Measurements from ENCODE around the gene CRIP3. TPM values are rescaled to one million over a fixed set of nuclear protein-coding genes. Genes with fewer than 3 reads are reported as not detected.
"Not testable (repeated sequence)": the region's sequence is repeated elsewhere in the genome, so short reads cannot be mapped to it uniquely, and the experiment has no call there.

CRIP3 gene
- total RNA-seq, 4 donors from 2014 or later, result 0.82 to 1.4 TPM; not detected in 2

DNA sequence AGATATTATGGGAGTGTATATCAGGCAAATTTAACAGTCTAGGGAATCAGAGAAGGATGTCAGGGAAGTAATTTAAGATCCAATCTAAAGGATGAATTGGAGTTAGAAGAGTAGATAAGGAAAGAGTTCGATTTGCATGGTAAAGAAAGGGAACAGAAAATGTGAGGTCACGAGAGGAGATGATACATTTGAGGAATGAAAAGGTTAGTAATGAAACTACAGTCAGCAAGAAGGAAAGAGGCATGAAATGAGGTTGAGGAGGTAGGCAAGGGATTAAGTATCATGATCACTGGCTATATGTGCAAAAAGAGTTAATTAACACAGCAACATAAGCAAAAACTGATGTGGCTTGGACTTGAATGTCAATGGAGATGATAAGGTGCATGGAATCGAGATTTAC is 38.4 kb upstream of the CRIP3 start:
- H3K9me3 ChIP-seq, result no peaks in the 10 kb centered on the region
- no peak for TF ChIP-seq EP300 (IDR thresholded peaks at IDR 0.05; ENCODE audit: low read depth)
- TF ChIP-seq, protein P1, sequence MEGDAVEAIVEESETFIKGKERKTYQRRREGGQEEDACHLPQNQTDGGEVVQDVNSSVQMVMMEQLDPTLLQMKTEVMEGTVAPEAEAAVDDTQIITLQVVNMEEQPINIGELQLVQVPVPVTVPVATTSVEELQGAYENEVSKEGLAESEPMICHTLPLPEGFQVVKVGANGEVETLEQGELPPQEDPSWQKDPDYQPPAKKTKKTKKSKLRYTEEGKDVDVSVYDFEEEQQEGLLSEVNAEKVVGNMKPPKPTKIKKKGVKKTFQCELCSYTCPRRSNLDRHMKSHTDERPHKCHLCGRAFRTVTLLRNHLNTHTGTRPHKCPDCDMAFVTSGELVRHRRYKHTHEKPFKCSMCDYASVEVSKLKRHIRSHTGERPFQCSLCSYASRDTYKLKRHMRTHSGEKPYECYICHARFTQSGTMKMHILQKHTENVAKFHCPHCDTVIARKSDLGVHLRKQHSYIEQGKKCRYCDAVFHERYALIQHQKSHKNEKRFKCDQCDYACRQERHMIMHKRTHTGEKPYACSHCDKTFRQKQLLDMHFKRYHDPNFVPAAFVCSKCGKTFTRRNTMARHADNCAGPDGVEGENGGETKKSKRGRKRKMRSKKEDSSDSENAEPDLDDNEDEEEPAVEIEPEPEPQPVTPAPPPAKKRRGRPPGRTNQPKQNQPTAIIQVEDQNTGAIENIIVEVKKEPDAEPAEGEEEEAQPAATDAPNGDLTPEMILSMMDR (IDR thresholded peaks at IDR 0.05), result no peak
- TF ChIP-seq POLR2A (IDR thresholded peaks at IDR 0.05), result no peak
- no peak for TF ChIP-seq POLR2AphosphoS5 (IDR thresholded peaks at IDR 0.05)
- H3K4me1 ChIP-seq, result no peaks in the 10 kb centered on the region
- H3K27ac ChIP-seq, result no peak overlapping the region
- WGBS, 2 donors (ENCODE audit: low coverage in 1 of 2), result 73 to 76% methylated on average over 3 of the region's 3 CpGs
- DNase-seq, result no peak
- no peak overlapping the region for H3K4me3 ChIP-seq
- no peaks in the 10 kb centered on the region for H3K27me3 ChIP-seq
- H3K36me3 ChIP-seq, result peaks cover 0 to 40% (median 15%) of the 10 kb centered on the region in 4 donors
- in situ Hi-C loops (cut with MboI; ENCODE audit: low pct_ligation_motif_present in 1 of 4, low pct_unique_long_range_greater_than_20kb in 1 of 4, low sequenced_read_pairs in 3 of 4), result no loop called here
- intact Hi-C loops (cut with DNase I; ENCODE audit: low total_unique reads), result no loop called here

DNA sequence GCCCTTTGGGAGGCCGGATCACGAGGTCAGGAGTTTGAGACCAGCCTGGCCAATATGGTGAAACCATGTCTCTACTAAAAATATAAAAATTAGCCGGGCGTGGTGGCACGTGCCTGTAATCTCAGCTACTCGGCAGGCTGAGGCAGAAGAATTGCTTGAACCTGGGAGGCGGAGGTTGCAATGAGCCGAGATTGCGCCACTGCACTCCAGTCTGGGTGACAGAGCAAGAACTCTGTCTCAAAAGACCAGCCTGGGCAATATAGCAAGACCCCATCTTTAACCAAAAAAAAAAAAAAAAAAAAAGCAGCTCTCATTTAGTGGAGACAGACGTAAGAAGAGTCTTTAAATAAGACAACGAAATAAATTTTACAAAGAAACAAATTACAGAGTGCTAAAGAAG is 37.6 kb upstream of the CRIP3 start:
- DNase-seq; H3K27me3 ChIP-seq; intact Hi-C loops (cut with DNase I; ENCODE audit: low total_unique reads); in situ Hi-C loops (cut with MboI; ENCODE audit: low pct_ligation_motif_present in 1 of 4, low pct_unique_long_range_greater_than_20kb in 1 of 4, low sequenced_read_pairs in 3 of 4); H3K9me3 ChIP-seq; H3K4me1 ChIP-seq; H3K4me3 ChIP-seq; H3K27ac ChIP-seq: not testable (repeated sequence)
- 94 to 95% methylated on average over 11 of the region's 11 CpGs for WGBS, 2 donors (ENCODE audit: low coverage in 1 of 2)
- peaks cover 0 to 47% (median 17%) of the 10 kb centered on the region in 4 donors for H3K36me3 ChIP-seq

DNA sequence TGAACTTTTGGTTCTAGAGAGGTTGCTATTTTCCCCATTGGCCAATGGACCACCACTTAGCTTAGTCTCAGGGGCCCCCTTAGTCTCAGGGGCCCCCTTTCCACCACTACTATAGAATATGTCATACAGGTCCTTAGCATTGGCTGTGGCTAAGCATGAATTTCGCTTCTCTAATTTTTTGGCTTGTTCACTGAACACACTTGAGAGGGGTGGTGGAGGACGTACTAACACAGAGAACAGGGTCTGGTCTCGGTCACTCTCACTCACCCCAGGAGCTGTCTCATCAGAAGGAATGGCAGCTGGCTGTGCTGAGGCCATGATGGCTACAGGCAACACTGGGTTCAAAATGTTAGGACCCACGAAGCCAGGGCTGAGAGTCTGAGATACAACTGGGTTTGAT is 30.5 kb upstream of the CRIP3 start:
- in situ Hi-C loops (cut with MboI; ENCODE audit: low pct_ligation_motif_present in 1 of 4, low pct_unique_long_range_greater_than_20kb in 1 of 4, low sequenced_read_pairs in 3 of 4), result loop anchor here in 1 of 4 donors (10.0 kb wide), 1 partner anchor 74 kb away; no protein-coding TSS in a partner anchor
- no peak overlapping the region for H3K27ac ChIP-seq
- peaks cover 0 to 23% (median 9%) of the 10 kb centered on the region in 4 donors for H3K4me1 ChIP-seq
- no peak overlapping the region for H3K4me3 ChIP-seq
- H3K36me3 ChIP-seq, result peaks cover 0 to 42% (median 20%) of the 10 kb centered on the region in 4 donors
- no peaks in the 10 kb centered on the region for H3K27me3 ChIP-seq
- DNase-seq, result no peak
- no peaks in the 10 kb centered on the region for H3K9me3 ChIP-seq
- no peak for TF ChIP-seq POLR2A (IDR thresholded peaks at IDR 0.05)
- TF ChIP-seq POLR2AphosphoS5 (IDR thresholded peaks at IDR 0.05), result no peak
- TF ChIP-seq, protein P1 (IDR thresholded peaks at IDR 0.05), result no peak
- no peak for TF ChIP-seq EP300 (IDR thresholded peaks at IDR 0.05; ENCODE audit: low read depth)
- 85% methylated on average over 4 of the region's 4 CpGs; no CpG with 5 or more reads in 1 of the 2 donors for WGBS, 2 donors (ENCODE audit: low coverage in 1 of 2)
- intact Hi-C loops (cut with DNase I; ENCODE audit: low total_unique reads), result no loop called here

DNA sequence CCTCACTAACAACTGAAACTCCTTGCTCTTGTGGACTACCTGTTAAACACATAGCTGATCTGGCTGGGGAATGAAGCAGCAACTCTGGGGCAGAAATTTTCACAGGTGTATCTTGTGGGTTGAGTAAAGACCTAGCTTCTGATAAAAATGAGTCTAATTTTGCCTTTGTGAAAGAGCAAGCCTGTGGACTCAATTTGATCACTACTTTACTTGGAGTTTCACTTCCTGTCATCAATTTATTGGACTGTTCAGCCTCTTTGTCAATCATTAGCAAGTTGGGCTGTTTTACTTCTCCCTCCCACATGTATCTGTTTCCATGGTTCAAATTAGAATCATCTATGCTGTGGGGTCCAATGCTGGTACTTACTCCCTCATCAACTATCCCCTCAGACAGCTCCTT is 29.6 kb upstream of the CRIP3 start:
- Histone ChIP-seq H3K9me3 (no peaks in the 10 kb centered on the region), H3K4me1 (peaks cover 0 to 26% (median 10%) of the 10 kb centered on the region in 4 donors), H3K27ac (no peak overlapping the region), H3K36me3 (peaks cover 0 to 39% (median 19%) of the 10 kb centered on the region in 4 donors), H3K4me3 (no peak overlapping the region), H3K27me3 (no peaks in the 10 kb centered on the region)
- in situ Hi-C loops (cut with MboI; ENCODE audit: low pct_ligation_motif_present in 1 of 4, low pct_unique_long_range_greater_than_20kb in 1 of 4, low sequenced_read_pairs in 3 of 4), result loop anchor here in 1 of 4 donors (10.0 kb wide), 1 partner anchor 73 kb away; no protein-coding TSS in a partner anchor
- no peak for DNase-seq
- intact Hi-C loops (cut with DNase I; ENCODE audit: low total_unique reads), result no loop called here
- TF ChIP-seq, protein P1 (IDR thresholded peaks at IDR 0.05), result no peak
- TF ChIP-seq EP300 (IDR thresholded peaks at IDR 0.05; ENCODE audit: low read depth) (no peak), POLR2A (IDR thresholded peaks at IDR 0.05) (no peak), POLR2AphosphoS5 (IDR thresholded peaks at IDR 0.05) (no peak)

DNA sequence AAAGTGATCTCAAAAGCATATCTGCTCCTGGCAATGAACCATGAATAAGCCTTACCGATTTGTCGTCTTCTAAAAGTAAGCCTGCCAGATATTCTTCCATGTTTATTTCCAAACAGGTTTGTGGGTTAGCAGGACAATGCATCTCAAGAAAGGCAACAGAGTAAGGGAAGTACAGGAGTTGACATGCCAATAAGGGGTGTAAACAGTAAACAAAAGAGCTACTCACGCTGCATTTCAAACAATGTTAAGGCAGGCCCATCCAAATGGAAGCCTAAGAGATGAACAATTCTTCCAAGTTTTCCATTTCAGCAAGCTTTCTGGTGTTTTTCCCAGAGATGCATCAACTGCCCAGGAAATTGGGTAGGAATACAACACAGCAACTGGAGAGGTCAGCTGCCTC is 27.8 kb upstream of the CRIP3 start:
- no peak for TF ChIP-seq POLR2AphosphoS5 (IDR thresholded peaks at IDR 0.05)
- TF ChIP-seq, protein P1 (IDR thresholded peaks at IDR 0.05), result no peak
- no peak for TF ChIP-seq POLR2A (IDR thresholded peaks at IDR 0.05)
- no peak for TF ChIP-seq EP300 (IDR thresholded peaks at IDR 0.05; ENCODE audit: low read depth)
- no peak overlapping the region for H3K4me3 ChIP-seq
- peak overlapping the region in 2 of 4 donors; percentile 37 to 65 for H3K27ac ChIP-seq
- H3K4me1 ChIP-seq, result peaks cover 0 to 26% (median 10%) of the 10 kb centered on the region in 4 donors
- in situ Hi-C loops (cut with MboI; ENCODE audit: low pct_ligation_motif_present in 1 of 4, low pct_unique_long_range_greater_than_20kb in 1 of 4, low sequenced_read_pairs in 3 of 4), result loop anchor here in 1 of 4 donors (10.0 kb wide), 1 partner anchor 72 kb away; no protein-coding TSS in a partner anchor
- H3K36me3 ChIP-seq, result peaks cover 0 to 23% (median 11%) of the 10 kb centered on the region in 4 donors
- DNase-seq, result no peak
- no peaks in the 10 kb centered on the region for H3K27me3 ChIP-seq
- intact Hi-C loops (cut with DNase I; ENCODE audit: low total_unique reads), result no loop called here
- no peaks in the 10 kb centered on the region for H3K9me3 ChIP-seq
- WGBS, 2 donors (ENCODE audit: low coverage in 1 of 2), result 63 to 90% methylated on average over 2 to 3 of the region's 3 CpGs
